Neural cell (in vitro differentiated cells): ENCODE results near the gene STARD6.

Source experiments
- CTCF ChIP-seq: fragments of 450-650 bp; IDR thresholded peaks from 2 replicates; pipeline ENCODE4 v1.5.1; 2014; ENCODE audit warnings: antibody characterized with exemption, mild to moderate bottlenecking, moderate library complexity; ENCODE audit not compliant: poor library complexity, severe bottlenecking
- RAD21 ChIP-seq: fragments of 450-650 bp; conservative IDR thresholded peaks from 2 replicates; pipeline ENCODE4 v1.6.1; 2014; ENCODE audit warnings: antibody characterized with exemption, mild to moderate bottlenecking, moderate library complexity

- TF ChIP-seq CTCF (no peak), RAD21 (no peak)
Observed at GRCh38 chr18:54303408-54303807, 54.2 kb downstream of the STARD6 start.
